OCI-LY3 (cell line): ENCODE results near the gene AGBL4.

ENCODE experiments used
- H2AFZ ChIP-seq: fragments of 200-600, 300-600 bp; shearing (Covaris generic); 2 replicates; pipeline ENCODE4 v1.6.0; 2014; ENCODE audit warnings: antibody characterized with exemption, low read depth, low read length
- H3K27ac ChIP-seq: fragments of 200-600, 300-600 bp; sonication (generic); 2 replicates; pipeline ENCODE4 v1.5.1; 2014; ENCODE audit warnings: mild to moderate bottlenecking, low read length, moderate library complexity, mixed read lengths
- H3K27me3 ChIP-seq: fragments of 200-600, 300-600 bp; sonication (generic); 2 replicates; pipeline ENCODE4 v1.6.1; 2014; ENCODE audit warnings: low read depth, low read length, mixed read lengths
- H3K36me3 ChIP-seq: fragments of 200-600, 300-600 bp; sonication (generic); replicated peaks from 2 replicates; pipeline ENCODE3; 2014; ENCODE audit warnings: low read depth, low read length, mixed read lengths
- H3K4me1 ChIP-seq: fragments of 300-600, 200-600 bp; sonication (generic); 2 replicates; pipeline ENCODE4 v1.6.1; 2014; ENCODE audit warnings: low read length, mixed read lengths
- H3K4me2 ChIP-seq: fragments of 200-600, 300-600 bp; sonication (generic); 2 replicates; pipeline ENCODE4 v1.6.1; 2014; ENCODE audit warnings: low read length, mixed read lengths
- H3K4me3 ChIP-seq: fragments of 300-600, 200-600 bp; sonication (generic); 2 replicates; pipeline ENCODE4 v1.5.1; 2014; ENCODE audit warnings: antibody characterized with exemption, mild to moderate bottlenecking, low read length, moderate library complexity
- H3K79me2 ChIP-seq: fragments of 300-600, 200-600 bp; shearing (Covaris generic); 2 replicates; pipeline ENCODE4 v1.6.1; 2014; ENCODE audit warnings: mild to moderate bottlenecking, low read length, mixed read lengths
- H3K9ac ChIP-seq: fragments of 300-600, 200-600 bp; shearing (Covaris generic); 2 replicates; pipeline ENCODE4 v1.6.0; 2014; ENCODE audit warnings: mild to moderate bottlenecking, low read length, moderate library complexity
- H3K9me3 ChIP-seq: fragments of 200-600, 300-600 bp; shearing (Covaris generic); 2 replicates; pipeline ENCODE4 v1.6.1; 2014; ENCODE audit warnings: low read length, mixed read lengths; ENCODE audit not compliant: insufficient read depth
- H4K20me1 ChIP-seq: fragments of 200-600, 300-600 bp; sonication (generic); 2 replicates; pipeline ENCODE4 v1.6.1; 2016; ENCODE audit warnings: low read length, mixed read lengths; ENCODE audit not compliant: insufficient read depth
- EZH2phosphoT487 ChIP-seq: fragments of 200-600 bp; shearing (Covaris generic); IDR thresholded peaks from 2 replicates; pipeline ENCODE4 v1.6.1; 2018; ENCODE audit warnings: antibody characterized with exemption, mixed run types, low read depth
- TF ChIP-seq, protein P1 (sequence below): fragments of 200-600, 300-600 bp; sonication (generic); IDR thresholded peaks from 2 replicates; pipeline ENCODE4 v1.5.1; 2014; ENCODE audit warnings: antibody characterized with exemption, low read length, low read depth

AGBL4 gene

DNA sequence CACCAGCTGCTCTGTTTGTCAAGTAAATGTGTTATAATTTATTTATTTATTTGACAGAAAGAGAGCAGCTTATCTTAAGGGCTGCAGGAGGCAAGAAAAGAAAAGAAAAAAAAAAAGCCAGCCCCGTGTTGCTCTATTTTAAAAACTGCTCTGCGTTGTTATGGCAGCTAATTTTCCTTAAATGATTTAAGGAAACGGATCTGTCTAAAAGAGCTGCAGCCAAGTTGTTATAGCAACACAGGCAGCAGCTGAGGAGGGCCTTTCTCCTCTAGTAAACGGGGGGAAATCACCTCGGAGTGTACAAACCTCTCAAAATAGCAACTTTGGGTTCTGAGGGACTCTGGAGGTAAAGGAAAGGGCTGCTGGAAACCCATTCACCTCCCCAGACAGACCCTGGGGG, 1396.3 kb downstream of the AGBL4 start:
- H3K27me3 ChIP-seq: no peaks in the 10 kb centered on the region
- no peak overlapping the region for H3K9ac ChIP-seq
- H3K79me2 ChIP-seq: no peaks in the 10 kb centered on the region
- H3K4me3 ChIP-seq: no peak overlapping the region
- H2AFZ ChIP-seq: no peak overlapping the region
- no peaks in the 10 kb centered on the region for H3K9me3 ChIP-seq
- no peak overlapping the region for H3K4me2 ChIP-seq
- TF ChIP-seq EZH2phosphoT487: no peak
- TF ChIP-seq, protein P1, sequence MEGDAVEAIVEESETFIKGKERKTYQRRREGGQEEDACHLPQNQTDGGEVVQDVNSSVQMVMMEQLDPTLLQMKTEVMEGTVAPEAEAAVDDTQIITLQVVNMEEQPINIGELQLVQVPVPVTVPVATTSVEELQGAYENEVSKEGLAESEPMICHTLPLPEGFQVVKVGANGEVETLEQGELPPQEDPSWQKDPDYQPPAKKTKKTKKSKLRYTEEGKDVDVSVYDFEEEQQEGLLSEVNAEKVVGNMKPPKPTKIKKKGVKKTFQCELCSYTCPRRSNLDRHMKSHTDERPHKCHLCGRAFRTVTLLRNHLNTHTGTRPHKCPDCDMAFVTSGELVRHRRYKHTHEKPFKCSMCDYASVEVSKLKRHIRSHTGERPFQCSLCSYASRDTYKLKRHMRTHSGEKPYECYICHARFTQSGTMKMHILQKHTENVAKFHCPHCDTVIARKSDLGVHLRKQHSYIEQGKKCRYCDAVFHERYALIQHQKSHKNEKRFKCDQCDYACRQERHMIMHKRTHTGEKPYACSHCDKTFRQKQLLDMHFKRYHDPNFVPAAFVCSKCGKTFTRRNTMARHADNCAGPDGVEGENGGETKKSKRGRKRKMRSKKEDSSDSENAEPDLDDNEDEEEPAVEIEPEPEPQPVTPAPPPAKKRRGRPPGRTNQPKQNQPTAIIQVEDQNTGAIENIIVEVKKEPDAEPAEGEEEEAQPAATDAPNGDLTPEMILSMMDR: no peak
- H3K4me1 ChIP-seq: no peaks in the 10 kb centered on the region
- no peak overlapping the region for H3K27ac ChIP-seq
- H4K20me1 ChIP-seq: no peaks in the 10 kb centered on the region
- H3K36me3 ChIP-seq: no peaks in the 10 kb centered on the region

DNA sequence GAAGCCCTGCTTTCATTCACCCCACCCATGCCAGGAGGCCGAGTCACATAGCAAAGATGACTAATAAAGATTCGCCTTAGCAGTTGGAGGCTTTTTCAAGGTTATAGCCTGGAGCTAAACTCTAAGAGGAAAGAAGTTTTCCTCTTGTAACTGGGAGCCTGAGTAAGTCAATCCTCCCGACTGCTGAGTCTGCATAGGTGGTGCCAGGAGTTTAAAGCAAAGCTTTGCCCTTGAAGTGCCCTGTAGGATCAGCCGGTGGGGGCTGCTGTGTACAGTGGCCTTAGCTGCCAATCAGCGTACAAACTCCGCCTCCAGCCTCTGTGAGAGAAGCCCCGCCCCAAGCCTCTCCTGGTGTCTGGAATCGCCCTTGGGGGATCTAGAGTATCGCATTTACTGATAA, 1404.2 kb downstream of the AGBL4 start:
- H3K27me3 ChIP-seq: no peaks in the 10 kb centered on the region

DNA sequence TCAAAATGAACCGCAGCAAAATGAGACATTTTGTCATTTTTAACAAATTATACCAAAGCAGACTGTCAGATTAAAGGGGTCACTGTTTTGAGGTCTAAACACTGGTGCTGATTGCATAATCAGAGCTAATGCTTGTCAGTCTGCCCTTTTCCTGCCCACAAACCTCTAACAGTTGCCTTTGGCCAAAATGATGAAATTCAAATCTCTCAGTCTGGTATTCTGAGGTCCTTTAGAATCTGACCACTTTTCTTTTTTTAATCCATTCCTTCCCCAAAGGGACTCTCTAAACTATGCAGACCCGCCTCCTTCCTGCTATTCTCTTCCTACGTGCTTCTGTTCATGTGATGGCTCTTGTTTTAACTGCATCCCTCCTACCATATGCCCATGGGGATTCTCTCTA, 1406.5 kb downstream of the AGBL4 start:
- no peak overlapping the region for H2AFZ ChIP-seq
- H3K9me3 ChIP-seq: no peaks in the 10 kb centered on the region
- H3K27me3 ChIP-seq: no peaks in the 10 kb centered on the region
- H3K36me3 ChIP-seq: no peaks in the 10 kb centered on the region
- no peak overlapping the region for H3K4me3 ChIP-seq
- H3K4me1 ChIP-seq: no peaks in the 10 kb centered on the region
- H3K9ac ChIP-seq: no peak overlapping the region
- no peak overlapping the region for H3K27ac ChIP-seq
- no peaks in the 10 kb centered on the region for H4K20me1 ChIP-seq
- TF ChIP-seq, protein P1: no peak
- no peak for TF ChIP-seq EZH2phosphoT487
- no peaks in the 10 kb centered on the region for H3K79me2 ChIP-seq
- H3K4me2 ChIP-seq: no peak overlapping the region

More for the DNA sequence above, 1404.2 kb downstream of the AGBL4 start:
- Histone ChIP-seq H3K4me1 (no peaks in the 10 kb centered on the region), H3K27ac (no peak overlapping the region), H3K9ac (no peak overlapping the region), H3K79me2 (no peaks in the 10 kb centered on the region), H2AFZ (no peak overlapping the region), H4K20me1 (no peaks in the 10 kb centered on the region), H3K4me2 (no peak overlapping the region), H3K9me3 (no peaks in the 10 kb centered on the region), H3K4me3 (no peak overlapping the region), H3K36me3 (no peaks in the 10 kb centered on the region)
- no peak for TF ChIP-seq EZH2phosphoT487
- TF ChIP-seq, protein P1: no peak

DNA sequence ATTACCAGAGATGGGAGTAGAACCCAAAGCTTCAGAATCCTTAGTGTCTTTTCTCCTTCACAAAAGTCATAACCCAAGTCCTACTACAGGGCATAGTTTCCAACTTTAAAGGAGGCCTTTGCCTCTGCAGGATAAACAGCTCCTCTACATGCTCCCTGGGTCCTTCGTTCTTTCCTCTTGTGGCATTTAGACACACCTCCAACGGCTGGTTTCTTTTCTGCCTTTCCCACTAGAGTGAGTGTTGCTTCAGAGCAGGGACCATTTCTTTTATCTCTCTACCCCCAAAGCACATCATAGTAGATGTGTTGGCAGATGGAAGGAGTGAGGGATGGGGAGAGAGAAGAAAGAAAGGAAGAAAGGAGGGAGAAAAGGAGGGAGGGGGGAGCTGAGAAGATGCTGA, 1407.0 kb downstream of the AGBL4 start:
- Histone ChIP-seq H3K4me1 (no peaks in the 10 kb centered on the region), H3K27ac (no peak overlapping the region), H3K9ac (no peak overlapping the region), H3K9me3 (no peaks in the 10 kb centered on the region), H3K79me2 (no peaks in the 10 kb centered on the region), H3K4me2 (no peak overlapping the region), H3K4me3 (no peak overlapping the region), H3K36me3 (no peaks in the 10 kb centered on the region), H2AFZ (no peak overlapping the region), H4K20me1 (no peaks in the 10 kb centered on the region), H3K27me3 (no peaks in the 10 kb centered on the region)
- TF ChIP-seq EZH2phosphoT487: no peak
- TF ChIP-seq, protein P1: no peak
